ENCODE data around the gene KLF13.
A peak's percentile ranks its signal among the peaks of the same experiment; 100 is the strongest.

Gene KLF13

DNA sequence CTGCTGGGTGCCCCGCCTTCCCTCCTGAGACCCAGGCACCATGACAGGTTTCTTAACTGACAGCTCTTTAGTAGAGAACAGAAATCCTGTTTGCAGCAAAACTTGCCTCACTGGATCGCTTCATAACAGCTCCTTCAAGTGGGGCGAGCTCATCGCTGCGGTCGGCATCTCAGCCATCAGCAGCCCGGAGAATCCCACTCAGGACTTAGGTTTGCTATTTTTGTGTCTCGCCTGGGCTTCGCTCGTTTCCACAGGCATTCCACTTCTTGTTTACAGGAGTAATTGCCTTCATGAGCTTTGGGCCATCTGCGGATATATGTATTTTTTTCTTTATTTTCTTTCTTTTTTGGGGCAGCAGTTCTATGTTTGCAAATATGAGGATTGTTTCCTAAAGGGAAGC lies 15.7 kb downstream of the KLF13 start:
- H3K27ac ChIP-seq (ENCODE audit: low read length) = peak overlapping the region; percentile 7; the same call in 1 of the 2 replicates

DNA sequence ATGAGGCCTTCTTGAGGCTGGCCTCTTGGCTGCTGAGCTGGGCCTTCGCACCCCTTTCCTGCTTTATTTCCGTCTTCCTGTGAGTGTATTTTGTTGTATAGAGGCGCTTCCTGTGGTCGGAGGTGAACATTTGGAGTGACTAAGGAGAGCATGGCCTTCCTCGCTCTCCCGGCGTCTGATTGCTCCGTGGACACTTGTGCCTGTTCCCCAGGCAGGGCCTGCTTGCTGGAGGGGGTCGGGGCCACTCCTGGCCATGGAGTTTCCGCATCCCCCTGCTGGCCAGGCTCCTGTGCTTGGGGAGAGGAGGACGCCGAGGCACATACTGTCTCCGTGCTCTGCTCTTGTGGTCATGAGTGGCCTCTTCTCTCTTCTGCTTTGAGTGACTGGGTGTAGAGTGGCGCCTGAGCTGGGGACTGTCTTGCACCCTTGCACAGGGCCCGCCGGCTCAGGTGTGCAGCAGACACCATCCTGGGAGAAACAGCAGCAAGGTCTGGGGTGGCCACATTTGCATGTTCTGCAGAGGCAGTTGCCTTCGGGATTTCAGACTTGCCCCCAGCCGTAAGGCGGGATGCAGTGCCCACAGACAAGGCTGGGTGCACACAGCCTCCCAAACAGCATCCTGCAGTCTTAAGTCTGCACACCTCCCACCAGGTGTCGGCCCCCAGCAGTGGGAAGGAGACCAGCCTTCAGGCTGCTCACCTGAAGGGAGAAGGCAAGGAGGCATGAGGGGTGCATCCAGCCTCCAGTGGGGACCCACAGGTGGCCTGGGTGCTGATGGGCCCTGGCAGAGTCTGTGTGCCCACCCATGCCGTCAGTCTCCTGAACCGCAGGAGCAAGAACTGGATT lies 16.4 kb downstream of the KLF13 start:
- Histone ChIP-seq H3K9me3 (replicated peaks; ENCODE audit: insufficient read depth, low read length) (no peaks in the 10 kb centered on the region), H3K27me3 (replicated peaks; ENCODE audit: insufficient read depth, low read length) (no peaks in the 10 kb centered on the region), H4K20me1 (ENCODE audit: insufficient read depth, low read length) (no peaks in the 10 kb centered on the region), H3F3A (ENCODE audit: insufficient read depth, low read length) (peaks cover 55% of the 10 kb centered on the region), H3K36me3 (replicated peaks; ENCODE audit: insufficient read depth, low read length) (no peaks in the 10 kb centered on the region), H2AFZ (ENCODE audit: low read length) (no peak overlapping the region), H3K79me2 (ENCODE audit: low read length) (peaks cover 100% of the 10 kb centered on the region), H3K4me1 (ENCODE audit: low read length) (peaks cover 81% of the 10 kb centered on the region), H3K4me3 (ENCODE audit: low read length) (no peak overlapping the region), H3K9ac (ENCODE audit: low read length) (no peak overlapping the region), H3K9me2 (replicated peaks; ENCODE audit: insufficient read depth, low read length) (no peaks in the 10 kb centered on the region), H3K4me2 (ENCODE audit: low read depth, low read length) (peak overlapping the region; percentile 99; the same call in 1 of the 2 replicates), H3K27ac (ENCODE audit: low read length) (peak overlapping the region; percentile 98; the same call in 1 of the 2 replicates)
- DNase-seq = no peak
- TF ChIP-seq EZH2phosphoT487 (IDR thresholded peaks at IDR 0.05; ENCODE audit: low read length) (no peak), EZH2 (optimal IDR thresholded peaks at IDR 0.05; ENCODE audit: low read depth, low read length) (no peak)
- TF ChIP-seq, protein P1, sequence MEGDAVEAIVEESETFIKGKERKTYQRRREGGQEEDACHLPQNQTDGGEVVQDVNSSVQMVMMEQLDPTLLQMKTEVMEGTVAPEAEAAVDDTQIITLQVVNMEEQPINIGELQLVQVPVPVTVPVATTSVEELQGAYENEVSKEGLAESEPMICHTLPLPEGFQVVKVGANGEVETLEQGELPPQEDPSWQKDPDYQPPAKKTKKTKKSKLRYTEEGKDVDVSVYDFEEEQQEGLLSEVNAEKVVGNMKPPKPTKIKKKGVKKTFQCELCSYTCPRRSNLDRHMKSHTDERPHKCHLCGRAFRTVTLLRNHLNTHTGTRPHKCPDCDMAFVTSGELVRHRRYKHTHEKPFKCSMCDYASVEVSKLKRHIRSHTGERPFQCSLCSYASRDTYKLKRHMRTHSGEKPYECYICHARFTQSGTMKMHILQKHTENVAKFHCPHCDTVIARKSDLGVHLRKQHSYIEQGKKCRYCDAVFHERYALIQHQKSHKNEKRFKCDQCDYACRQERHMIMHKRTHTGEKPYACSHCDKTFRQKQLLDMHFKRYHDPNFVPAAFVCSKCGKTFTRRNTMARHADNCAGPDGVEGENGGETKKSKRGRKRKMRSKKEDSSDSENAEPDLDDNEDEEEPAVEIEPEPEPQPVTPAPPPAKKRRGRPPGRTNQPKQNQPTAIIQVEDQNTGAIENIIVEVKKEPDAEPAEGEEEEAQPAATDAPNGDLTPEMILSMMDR (IDR thresholded peaks at IDR 0.05; ENCODE audit: low read length) = no peak

More for the DNA sequence above, 15.7 kb downstream of the KLF13 start:
- peaks cover 56% of the 10 kb centered on the region for H3F3A ChIP-seq (ENCODE audit: insufficient read depth, low read length)
- no peak for DNase-seq
- no peak overlapping the region for H3K4me2 ChIP-seq (ENCODE audit: low read depth, low read length)
- H2AFZ ChIP-seq (ENCODE audit: low read length) = no peak overlapping the region
- no peaks in the 10 kb centered on the region for H3K27me3 ChIP-seq (replicated peaks; ENCODE audit: insufficient read depth, low read length)
- no peaks in the 10 kb centered on the region for H3K9me3 ChIP-seq (replicated peaks; ENCODE audit: insufficient read depth, low read length)
- peaks cover 81% of the 10 kb centered on the region for H3K4me1 ChIP-seq (ENCODE audit: low read length)
- H4K20me1 ChIP-seq (ENCODE audit: insufficient read depth, low read length) = no peaks in the 10 kb centered on the region
- H3K79me2 ChIP-seq (ENCODE audit: low read length) = peaks cover 100% of the 10 kb centered on the region
- H3K9ac ChIP-seq (ENCODE audit: low read length) = no peak overlapping the region
- H3K9me2 ChIP-seq (replicated peaks; ENCODE audit: insufficient read depth, low read length) = no peaks in the 10 kb centered on the region
- H3K4me3 ChIP-seq (ENCODE audit: low read length) = no peak overlapping the region
- H3K36me3 ChIP-seq (replicated peaks; ENCODE audit: insufficient read depth, low read length) = no peaks in the 10 kb centered on the region
- TF ChIP-seq EZH2 (optimal IDR thresholded peaks at IDR 0.05; ENCODE audit: low read depth, low read length) (no peak), EZH2phosphoT487 (IDR thresholded peaks at IDR 0.05; ENCODE audit: low read length) (no peak)
- TF ChIP-seq, protein P1 (IDR thresholded peaks at IDR 0.05; ENCODE audit: low read length) = no peak

DNA sequence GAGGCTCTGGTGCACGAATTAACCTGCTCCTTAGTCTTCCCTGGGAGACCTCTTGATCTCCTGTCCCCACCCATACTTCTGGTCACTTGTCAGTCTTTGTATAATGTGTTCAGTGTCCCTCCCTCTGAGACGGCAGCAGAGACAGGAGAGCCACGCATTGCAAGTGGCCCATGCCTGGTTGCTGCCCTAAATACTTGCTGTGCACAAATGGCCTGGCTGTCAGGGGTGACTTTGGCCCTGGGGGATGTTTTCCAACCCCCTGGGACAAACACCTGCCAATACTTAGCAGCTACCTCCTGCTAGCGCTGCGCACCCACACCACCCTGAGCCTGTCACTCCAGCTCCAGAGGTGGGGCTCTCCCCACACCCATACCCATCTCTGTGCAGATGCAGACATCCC lies 17.2 kb downstream of the KLF13 start:
- H3K4me2 ChIP-seq (ENCODE audit: low read depth, low read length) = peak overlapping the region; percentile 99
- H3K9me2 ChIP-seq (replicated peaks; ENCODE audit: insufficient read depth, low read length) = no peaks in the 10 kb centered on the region
- no peaks in the 10 kb centered on the region for H4K20me1 ChIP-seq (ENCODE audit: insufficient read depth, low read length)

More for the DNA sequence above, 17.2 kb downstream of the KLF13 start:
- Histone ChIP-seq H3K9me3 (replicated peaks; ENCODE audit: insufficient read depth, low read length) (no peaks in the 10 kb centered on the region), H3K79me2 (ENCODE audit: low read length) (peaks cover 100% of the 10 kb centered on the region), H2AFZ (ENCODE audit: low read length) (no peak overlapping the region), H3K36me3 (replicated peaks; ENCODE audit: insufficient read depth, low read length) (no peaks in the 10 kb centered on the region), H3K4me1 (ENCODE audit: low read length) (peaks cover 81% of the 10 kb centered on the region), H3K4me3 (ENCODE audit: low read length) (0 out of 2 replicates have a peak overlapping the region, but pooled peaks have one; percentile 92), H3K27me3 (replicated peaks; ENCODE audit: insufficient read depth, low read length) (no peaks in the 10 kb centered on the region), H3F3A (ENCODE audit: insufficient read depth, low read length) (peaks cover 57% of the 10 kb centered on the region), H3K27ac (ENCODE audit: low read length) (peak overlapping the region; percentile 98), H3K9ac (ENCODE audit: low read length) (peak overlapping the region; percentile 93; the same call in 1 of the 2 replicates)
- no peak for DNase-seq
- no peak for TF ChIP-seq EZH2 (optimal IDR thresholded peaks at IDR 0.05; ENCODE audit: low read depth, low read length)
- no peak for TF ChIP-seq EZH2phosphoT487 (IDR thresholded peaks at IDR 0.05; ENCODE audit: low read length)
- TF ChIP-seq, protein P1 (IDR thresholded peaks at IDR 0.05; ENCODE audit: low read length) = no peak
